Caco-2 (cell line): Measurements from ENCODE around the gene RBM20. TPM values are rescaled to one million over a fixed set of nuclear protein-coding genes. Genes with fewer than 3 reads are reported as not detected.

Experiments used
- BruUV-seq: library from RNA; stranded (reverse); fragments of 400-500 nt; replicated peaks from 2 replicates; lab custom pipeline; 2021; lab: Mats Ljungman, UMichigan
- CTCF ChIA-PET: fragments of 300-600 bp; sonication (Branson Sonifier 250); formaldehyde crosslinking; loops from one replicate; lab custom pipeline; 2022; ENCODE audit warnings: antibody characterized with exemption; lab: Charles Lee
- POLR2A ChIA-PET: fragments of 300-600 bp; sonication (Branson Sonifier 250); formaldehyde crosslinking; loops from one replicate; lab custom pipeline; 2022; ENCODE audit warnings: antibody characterized with exemption; lab: Charles Lee
- DNase-seq, 2 experiments: peaks; one replicate each; pipeline versions ENCODE4 v3.0.0 to v3.0.0-alpha.2; 2020 to 2022
- H3K27me3 ChIP-seq: replicated peaks from 2 replicates; pipeline ENCODE4 v1.6.0; 2011; ENCODE audit warnings: low read length; ENCODE audit not compliant: control insufficient read depth, insufficient read depth
- H3K36me3 ChIP-seq: 2 replicates; pipeline ENCODE4 v1.5.1; 2011; ENCODE audit warnings: low read length; ENCODE audit not compliant: control insufficient read depth, insufficient read depth
- H3K4me1 ChIP-seq: fragments of 250-450 bp; sonication (Bioruptor Pico); 2 replicates; pipeline ENCODE4 v1.5.1; 2020; ENCODE audit warnings: mild to moderate bottlenecking
- H3K4me3 ChIP-seq: 2 replicates; pipeline ENCODE4 v1.5.1; 2011; ENCODE audit warnings: low read depth, mild to moderate bottlenecking, control low read depth, low read length
- H3K9me3 ChIP-seq: fragments of 250-450 bp; sonication (Bioruptor Pico); 2 replicates; pipeline ENCODE4 v1.5.1; 2020; ENCODE audit warnings: mild to moderate bottlenecking, moderate library complexity
- H3K27ac Mint-ChIP-seq: one replicate; pipeline ENCODE4 v1.8.0; 2022; ENCODE audit warnings: mixed read lengths; ENCODE audit not compliant: unreplicated experiment
- H3K27me3 Mint-ChIP-seq: one replicate; pipeline ENCODE4 v1.8.0; 2022; ENCODE audit warnings: mixed read lengths; ENCODE audit not compliant: insufficient read depth, unreplicated experiment
- H3K36me3 Mint-ChIP-seq: one replicate; pipeline ENCODE4 v1.8.0; 2022; ENCODE audit warnings: mild to moderate bottlenecking, mixed read lengths; ENCODE audit not compliant: insufficient read depth, unreplicated experiment
- H3K4me1 Mint-ChIP-seq: one replicate; pipeline ENCODE4 v1.8.0; 2022; ENCODE audit warnings: low read depth, mixed read lengths; ENCODE audit not compliant: unreplicated experiment
- H3K4me3 Mint-ChIP-seq: one replicate; pipeline ENCODE4 v1.8.0; 2022; ENCODE audit warnings: mild to moderate bottlenecking, moderate library complexity, mixed read lengths; ENCODE audit not compliant: unreplicated experiment
- H3K9me3 Mint-ChIP-seq: one replicate; pipeline ENCODE4 v1.8.0; 2022; ENCODE audit warnings: mixed read lengths; ENCODE audit not compliant: unreplicated experiment
- intact Hi-C: fragments of 100-400 bp; cut with micrococcal nuclease; formaldehyde crosslinking; loops from one replicate; pipeline ENCODE4 v1.10.0; 2022; ENCODE audit not compliant: unreplicated experiment
- total RNA-seq: library from RNA; stranded (reverse); gene quantifications from 2 replicates; pipeline ENCODE4 v1.2.3, GENCODE V29; 2022
- TF ChIP-seq, protein P1 (sequence below), 2 experiments: fragments of 200-600 bp in 1 of 2; IDR thresholded peaks; 1 replicate in 1 of 2; 2 replicates in 1 of 2; pipeline versions ENCODE4 v1.5.1 to v1.8.0; 2011 to 2022; ENCODE audit warnings: antibody characterized with exemption in 1 of 2, control low read depth in 1 of 2, inconsistent platforms in 1 of 2, low read depth in 1 of 2, low read length in 1 of 2, mild to moderate bottlenecking in 1 of 2, moderate library complexity in 1 of 2; ENCODE audit not compliant: insufficient read depth in 1 of 2, severe bottlenecking in 1 of 2, unreplicated experiment in 1 of 2

The RBM20 gene
- total RNA-seq, 1 experiment from 2014 or later = 0.36 TPM

DNA sequence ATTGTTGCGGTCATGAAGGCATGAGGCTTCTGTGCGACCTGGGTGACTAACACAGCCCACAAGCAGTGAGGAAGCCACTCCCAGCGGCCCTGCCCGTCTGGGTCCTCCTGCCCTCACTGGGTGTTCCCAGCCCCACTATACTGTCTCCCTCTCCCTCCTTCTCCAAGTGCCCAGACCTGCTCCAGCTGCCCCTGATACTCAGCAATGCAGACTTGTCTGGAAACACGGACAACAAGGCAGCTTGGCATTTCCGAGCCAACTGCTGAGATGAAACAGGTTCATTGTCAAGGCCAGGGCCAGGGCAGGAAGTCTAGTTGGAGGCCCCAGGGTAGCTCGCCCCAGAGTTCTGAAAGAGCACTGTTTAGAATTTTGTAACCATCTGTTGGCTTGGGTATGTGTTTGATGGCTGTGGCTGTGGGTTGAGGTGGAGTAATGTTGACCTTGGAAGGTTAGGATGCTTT is 95.7 kb downstream of the RBM20 start:
- Histone ChIP-seq H3K27me3 (no peaks in the 10 kb centered on the region), H3K4me3 (no peak overlapping the region), H3K4me1 (peaks cover 30% of the 10 kb centered on the region), H3K9me3 (no peaks in the 10 kb centered on the region), H3K36me3 (no peaks in the 10 kb centered on the region)
- Mint-ChIP-seq H3K4me1 (peaks cover 30% of the 10 kb centered on the region), H3K36me3 (no peaks in the 10 kb centered on the region), H3K27me3 (no peaks in the 10 kb centered on the region), H3K4me3 (no peak overlapping the region), H3K9me3 (no peaks in the 10 kb centered on the region), H3K27ac (no peak overlapping the region)
- POLR2A ChIA-PET = no interaction called here
- DNase-seq = no peak
- CTCF ChIA-PET = no interaction called here
- TF ChIP-seq, protein P1, sequence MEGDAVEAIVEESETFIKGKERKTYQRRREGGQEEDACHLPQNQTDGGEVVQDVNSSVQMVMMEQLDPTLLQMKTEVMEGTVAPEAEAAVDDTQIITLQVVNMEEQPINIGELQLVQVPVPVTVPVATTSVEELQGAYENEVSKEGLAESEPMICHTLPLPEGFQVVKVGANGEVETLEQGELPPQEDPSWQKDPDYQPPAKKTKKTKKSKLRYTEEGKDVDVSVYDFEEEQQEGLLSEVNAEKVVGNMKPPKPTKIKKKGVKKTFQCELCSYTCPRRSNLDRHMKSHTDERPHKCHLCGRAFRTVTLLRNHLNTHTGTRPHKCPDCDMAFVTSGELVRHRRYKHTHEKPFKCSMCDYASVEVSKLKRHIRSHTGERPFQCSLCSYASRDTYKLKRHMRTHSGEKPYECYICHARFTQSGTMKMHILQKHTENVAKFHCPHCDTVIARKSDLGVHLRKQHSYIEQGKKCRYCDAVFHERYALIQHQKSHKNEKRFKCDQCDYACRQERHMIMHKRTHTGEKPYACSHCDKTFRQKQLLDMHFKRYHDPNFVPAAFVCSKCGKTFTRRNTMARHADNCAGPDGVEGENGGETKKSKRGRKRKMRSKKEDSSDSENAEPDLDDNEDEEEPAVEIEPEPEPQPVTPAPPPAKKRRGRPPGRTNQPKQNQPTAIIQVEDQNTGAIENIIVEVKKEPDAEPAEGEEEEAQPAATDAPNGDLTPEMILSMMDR (IDR thresholded peaks at IDR 0.05; ENCODE audit: insufficient read depth in 1 of 2, low read depth in 1 of 2, low read length in 1 of 2, severe bottlenecking in 1 of 2, unreplicated experiment in 1 of 2) = no peak
- intact Hi-C loops = loop anchor here (5.0 kb wide), 1 partner anchor 433 kb away; no protein-coding TSS in a partner anchor
- no TSS peak for BruUV-seq

DNA sequence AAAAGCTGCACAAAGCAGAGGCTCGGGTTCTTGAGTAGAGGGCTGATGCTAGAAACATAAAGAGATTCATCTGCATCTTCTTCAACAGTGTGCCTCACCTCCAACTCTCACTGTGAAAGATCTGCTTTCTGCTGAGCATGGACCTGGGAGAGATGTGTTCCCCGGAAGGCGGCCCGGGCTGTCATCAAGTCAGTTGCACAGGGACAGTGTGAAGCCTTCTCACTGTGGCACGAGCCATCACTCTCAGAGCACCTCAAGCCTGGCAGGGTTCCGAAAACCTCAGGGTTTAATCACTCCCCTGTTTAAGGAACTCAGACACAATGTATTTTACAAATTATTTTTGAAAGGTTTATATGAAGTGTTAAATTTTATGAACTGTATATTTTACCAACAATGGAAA is 98.7 kb downstream of the RBM20 start:
- Histone ChIP-seq H3K9me3 (no peaks in the 10 kb centered on the region), H3K36me3 (no peaks in the 10 kb centered on the region), H3K4me3 (no peak overlapping the region), H3K4me1 (peaks cover 4% of the 10 kb centered on the region; the same call in 1 of the 2 replicates), H3K27me3 (no peaks in the 10 kb centered on the region; the same call in 1 of the 2 replicates)
- no peak overlapping the region for H3K27ac Mint-ChIP-seq
- H3K36me3 Mint-ChIP-seq = no peaks in the 10 kb centered on the region
- TF ChIP-seq, protein P1 (IDR thresholded peaks at IDR 0.05; ENCODE audit: insufficient read depth in 1 of 2, low read depth in 1 of 2, low read length in 1 of 2, severe bottlenecking in 1 of 2, unreplicated experiment in 1 of 2) = no peak
- BruUV-seq = no TSS peak
- no peaks in the 10 kb centered on the region for H3K9me3 Mint-ChIP-seq
- H3K27me3 Mint-ChIP-seq = no peaks in the 10 kb centered on the region
- no peak overlapping the region for H3K4me3 Mint-ChIP-seq
- intact Hi-C loops = no loop called here
- ChIA-PET CTCF (no interaction called here), POLR2A (no interaction called here)
- H3K4me1 Mint-ChIP-seq = peaks cover 14% of the 10 kb centered on the region
- no peak for DNase-seq

DNA sequence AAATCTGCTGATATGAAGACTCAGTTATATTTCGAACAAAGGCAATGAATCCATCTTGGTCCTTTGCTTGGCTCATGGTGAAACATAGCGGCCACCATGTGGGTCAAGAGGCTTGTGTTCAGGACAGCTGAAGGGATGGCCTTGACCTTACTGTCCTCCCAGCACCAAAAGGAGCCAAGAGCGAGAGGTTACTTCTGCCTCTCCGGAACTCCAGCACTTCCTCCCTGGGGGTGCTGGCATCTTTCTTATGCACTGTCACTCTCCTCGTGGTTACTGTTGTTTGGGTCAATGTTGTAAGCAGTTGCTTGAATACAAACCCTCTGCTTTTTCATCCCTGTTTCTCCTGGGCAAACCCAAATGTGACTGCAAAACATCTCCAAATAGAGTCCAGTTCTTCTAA is 100.6 kb downstream of the RBM20 start:
- TF ChIP-seq, protein P1 (IDR thresholded peaks at IDR 0.05; ENCODE audit: insufficient read depth in 1 of 2, low read depth in 1 of 2, low read length in 1 of 2, severe bottlenecking in 1 of 2, unreplicated experiment in 1 of 2) = no peak
- no TSS peak for BruUV-seq
- H3K4me1 Mint-ChIP-seq = no peaks in the 10 kb centered on the region
- H3K27me3 ChIP-seq = no peaks in the 10 kb centered on the region; the same call in 1 of the 2 replicates
- ChIA-PET CTCF (no interaction called here), POLR2A (no interaction called here)
- H3K9me3 Mint-ChIP-seq = peaks cover 17% of the 10 kb centered on the region
- H3K4me1 ChIP-seq = no peaks in the 10 kb centered on the region
- no peaks in the 10 kb centered on the region for H3K36me3 Mint-ChIP-seq
- intact Hi-C loops = loop anchor here (5.0 kb wide), 1 partner anchor 128 kb away; the partner anchor contains the start of gene PDCD4
- no peaks in the 10 kb centered on the region for H3K36me3 ChIP-seq
- no peak overlapping the region for H3K4me3 Mint-ChIP-seq
- no peaks in the 10 kb centered on the region for H3K27me3 Mint-ChIP-seq
- H3K9me3 ChIP-seq = no peaks in the 10 kb centered on the region; the same call in 1 of the 2 replicates
- H3K27ac Mint-ChIP-seq = no peak overlapping the region
- H3K4me3 ChIP-seq = no peak overlapping the region
- no peak for DNase-seq
